A673 (cell line): Measurements from ENCODE around the gene KRT77. TPM values are rescaled to one million over a fixed set of nuclear protein-coding genes. Genes with fewer than 3 reads are reported as not detected.

Experiments
- BruUV-seq: library from RNA; stranded (reverse); fragments of 400-500 nt; replicated peaks from 2 replicates; lab custom pipeline; 2021; lab: Mats Ljungman, UMichigan
- CTCF ChIA-PET: fragments of 300-600 bp; sonication (Branson Sonifier 250); formaldehyde crosslinking; loops from one replicate; lab custom pipeline; 2022; ENCODE audit warnings: antibody characterized with exemption; lab: Charles Lee
- POLR2A ChIA-PET: fragments of 300-600 bp; sonication (Branson Sonifier 250); formaldehyde crosslinking; loops from one replicate; lab custom pipeline; 2022; ENCODE audit warnings: antibody characterized with exemption; ENCODE audit not compliant: low non-redundant PET; lab: Charles Lee
- DNase-seq: peaks from one replicate; pipeline ENCODE4 v3.0.0-alpha.2; 2015; ENCODE audit warnings: low spot score
- H3K27ac ChIP-seq: fragments of 200-600 bp; sonication (generic); 2 replicates; pipeline ENCODE4 v1.5.1; 2016; ENCODE audit warnings: mixed run types, low read depth, mild to moderate bottlenecking, mixed read lengths, antibody characterized with exemption, low read length; ENCODE audit not compliant: poor library complexity, severe bottlenecking
- H3K27me3 ChIP-seq: fragments of 200-600 bp; sonication (generic); replicated peaks from 2 replicates; pipeline ENCODE4 v1.6.1; 2017; ENCODE audit warnings: mixed run types, low read depth, mild to moderate bottlenecking, mixed read lengths, antibody characterized with exemption, low read length; ENCODE audit not compliant: insufficient read depth, poor library complexity
- H3K36me3 ChIP-seq: fragments of 200-600 bp; sonication (generic); 2 replicates; pipeline ENCODE4 v1.6.1; 2016; ENCODE audit warnings: mixed run types, mild to moderate bottlenecking, mixed read lengths, antibody characterized with exemption, low read length; ENCODE audit not compliant: insufficient read depth, poor library complexity, severe bottlenecking
- H3K4me1 ChIP-seq: fragments of 200-600 bp; sonication (generic); 2 replicates; pipeline ENCODE4 v1.6.1; 2017; ENCODE audit warnings: mixed run types, mild to moderate bottlenecking, mixed read lengths, antibody characterized with exemption, low read length; ENCODE audit not compliant: insufficient read depth, poor library complexity, severe bottlenecking
- H3K4me3 ChIP-seq: fragments of 200-600 bp; sonication (generic); 2 replicates; pipeline ENCODE4 v1.5.1; 2016; ENCODE audit warnings: low read depth, mixed run types, mild to moderate bottlenecking, mixed read lengths, low read length; ENCODE audit not compliant: poor library complexity, severe bottlenecking
- H3K9me3 ChIP-seq: fragments of 200-600 bp; sonication (generic); 2 replicates; pipeline ENCODE4 v1.6.1; 2016; ENCODE audit warnings: mixed run types, low read depth, mild to moderate bottlenecking, mixed read lengths, antibody characterized with exemption, low read length; ENCODE audit not compliant: poor library complexity, severe bottlenecking
- CTCF ChIP-seq: fragments of 300-800, 200-600 bp; sonication (generic); conservative IDR thresholded peaks from 2 replicates; pipeline ENCODE4 v1.5.1; 2017; ENCODE audit warnings: low read depth, mild to moderate bottlenecking, antibody characterized with exemption, low read length, moderate library complexity, mixed read lengths
- EZH2 ChIP-seq: fragments of 200-600 bp; sonication (generic); IDR thresholded peaks from 2 replicates; pipeline ENCODE4 v1.6.1; 2017; ENCODE audit warnings: borderline replicate concordance, low read depth, mild to moderate bottlenecking, mixed read lengths, antibody characterized with exemption, low read length; ENCODE audit not compliant: poor library complexity, severe bottlenecking
- intact Hi-C: fragments of 100-400 bp; cut with micrococcal nuclease; formaldehyde crosslinking; loops from one replicate; pipeline ENCODE4 v1.10.0; 2022; ENCODE audit not compliant: unreplicated experiment
- total RNA-seq: library from RNA; stranded (reverse); gene quantifications from 2 replicates; pipeline ENCODE4 v1.2.3, GENCODE V29; 2021

KRT77 gene
- total RNA-seq, 1 experiment from 2014 or later, result not detected

- Histone ChIP-seq H3K27me3 (no peaks in the 10 kb centered on the region), H3K36me3 (no peaks in the 10 kb centered on the region), H3K9me3 (no peaks in the 10 kb centered on the region), H3K27ac (no peak overlapping the region), H3K4me3 (no peak overlapping the region), H3K4me1 (no peaks in the 10 kb centered on the region)
- BruUV-seq, result no TSS peak
- ChIA-PET POLR2A (no interaction called here), CTCF (no interaction called here)
- no peak for TF ChIP-seq CTCF
- no peak for TF ChIP-seq EZH2
- no peak for DNase-seq
- intact Hi-C loops, result no loop called here
Measured at GRCh38 chr12:52686063-52686462, 17.3 kb downstream of the KRT77 start.

- no TSS peak for BruUV-seq
- no peaks in the 10 kb centered on the region for H3K4me1 ChIP-seq
- CTCF ChIA-PET, result no interaction called here
- no peak overlapping the region for H3K4me3 ChIP-seq
- POLR2A ChIA-PET, result no interaction called here
- H3K9me3 ChIP-seq, result no peaks in the 10 kb centered on the region
- intact Hi-C loops, result no loop called here
- H3K36me3 ChIP-seq, result no peaks in the 10 kb centered on the region
- TF ChIP-seq EZH2 (no peak), CTCF (no peak)
- DNase-seq, result no peak
- no peaks in the 10 kb centered on the region for H3K27me3 ChIP-seq
- no peak overlapping the region for H3K27ac ChIP-seq
Measured at GRCh38 chr12:52685406-52685890, 17.9 kb downstream of the KRT77 start.

GRCh38 chr12:52684431-52684830 is 18.9 kb downstream of the KRT77 start:
- Histone ChIP-seq H3K27me3 (no peaks in the 10 kb centered on the region), H3K9me3 (no peaks in the 10 kb centered on the region), H3K4me3 (no peak overlapping the region), H3K4me1 (no peaks in the 10 kb centered on the region), H3K27ac (no peak overlapping the region), H3K36me3 (no peaks in the 10 kb centered on the region)
- no TSS peak for BruUV-seq
- no peak for DNase-seq
- ChIA-PET POLR2A (no interaction called here), CTCF (no interaction called here)
- no peak for TF ChIP-seq EZH2
- no peak for TF ChIP-seq CTCF
- intact Hi-C loops, result no loop called here
